ENCODE data around the gene ANKRD40.
"Not testable (repeated sequence)": the region's sequence is repeated elsewhere in the genome, so short reads cannot be mapped to it uniquely, and the experiment has no call there.

Gene ANKRD40

DNA sequence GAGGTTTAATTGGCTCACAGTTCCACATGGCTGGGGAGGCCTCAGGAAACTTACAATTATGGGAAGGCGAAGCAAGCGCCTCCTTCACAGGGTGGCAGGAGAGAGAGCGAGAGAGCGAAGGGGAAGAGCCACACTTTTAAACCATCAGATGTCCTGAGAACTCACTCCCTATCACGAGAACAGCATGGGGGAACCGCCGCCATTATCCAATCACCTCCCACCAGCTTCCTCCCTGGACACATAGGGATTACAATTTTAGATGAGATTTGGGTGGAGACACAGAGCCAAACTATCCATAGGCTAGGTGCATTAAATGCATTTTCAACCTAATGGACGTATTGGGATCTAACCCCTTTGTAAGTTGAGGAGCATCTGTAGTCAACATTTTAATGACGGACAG lies 4.9 kb upstream of the ANKRD40 start:
- no peak for DNase-seq (ENCODE audit: low read depth)

DNA sequence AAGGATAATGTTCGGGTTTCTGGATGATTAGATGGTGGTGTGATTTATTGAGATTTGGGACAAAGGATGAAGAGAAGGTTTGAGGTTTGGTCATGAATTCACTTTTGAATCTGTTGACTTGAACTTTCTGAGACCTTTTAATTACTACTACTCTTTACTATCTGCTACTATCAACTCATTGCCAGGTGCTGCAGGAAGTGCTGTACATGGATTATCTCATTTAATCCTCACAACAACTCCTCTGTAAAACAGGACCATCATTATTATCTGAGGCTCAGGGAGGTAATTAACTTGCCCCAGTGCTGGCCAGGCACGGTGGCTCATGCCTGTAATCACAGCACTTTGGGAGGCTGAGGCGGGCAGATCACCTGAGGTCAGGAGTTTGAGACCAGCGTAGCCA lies 2.9 kb upstream of the ANKRD40 start:
- no peak for DNase-seq (ENCODE audit: low read depth)

DNA sequence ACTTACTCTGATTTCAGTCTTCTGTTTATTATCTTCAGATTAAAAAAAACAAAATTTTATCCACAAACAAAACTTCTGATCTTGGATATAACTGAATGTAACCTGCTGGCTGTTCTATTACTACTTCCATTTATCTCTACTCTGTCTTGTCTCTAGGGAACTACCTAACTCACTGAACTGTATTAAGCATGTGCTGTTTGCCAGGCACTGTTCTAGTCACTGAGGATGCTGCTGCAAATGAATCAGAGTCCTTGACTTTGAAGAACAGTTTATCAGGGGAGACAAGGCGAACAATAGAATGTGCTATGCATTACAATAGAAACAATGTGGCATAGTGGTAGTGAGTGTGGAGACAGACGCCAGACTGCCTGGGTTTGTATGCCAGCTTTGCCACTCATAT lies 2.3 kb upstream of the ANKRD40 start:
- DNase-seq (ENCODE audit: low read depth): no peak

DNA sequence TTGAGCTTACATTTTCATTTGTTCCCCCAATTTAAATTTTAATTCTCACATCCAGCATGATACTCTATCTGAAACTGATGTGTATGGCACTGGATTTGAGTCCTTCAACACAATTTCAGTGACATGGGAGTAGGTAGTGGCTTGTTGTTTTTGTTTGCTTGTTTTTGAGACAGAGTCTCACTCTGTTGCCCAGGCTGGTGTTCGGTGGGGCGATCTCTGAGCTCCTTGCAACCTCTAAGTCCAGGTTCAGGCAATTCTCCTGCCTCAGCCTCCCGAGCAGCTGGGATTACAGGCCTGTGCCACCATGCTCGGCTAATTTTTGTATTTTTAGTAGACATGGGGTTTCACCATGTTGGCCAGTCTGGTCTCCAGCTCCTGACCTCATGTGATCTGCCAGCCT lies 1.3 kb upstream of the ANKRD40 start:
- DNase-seq (ENCODE audit: low read depth): not testable (repeated sequence)

DNA sequence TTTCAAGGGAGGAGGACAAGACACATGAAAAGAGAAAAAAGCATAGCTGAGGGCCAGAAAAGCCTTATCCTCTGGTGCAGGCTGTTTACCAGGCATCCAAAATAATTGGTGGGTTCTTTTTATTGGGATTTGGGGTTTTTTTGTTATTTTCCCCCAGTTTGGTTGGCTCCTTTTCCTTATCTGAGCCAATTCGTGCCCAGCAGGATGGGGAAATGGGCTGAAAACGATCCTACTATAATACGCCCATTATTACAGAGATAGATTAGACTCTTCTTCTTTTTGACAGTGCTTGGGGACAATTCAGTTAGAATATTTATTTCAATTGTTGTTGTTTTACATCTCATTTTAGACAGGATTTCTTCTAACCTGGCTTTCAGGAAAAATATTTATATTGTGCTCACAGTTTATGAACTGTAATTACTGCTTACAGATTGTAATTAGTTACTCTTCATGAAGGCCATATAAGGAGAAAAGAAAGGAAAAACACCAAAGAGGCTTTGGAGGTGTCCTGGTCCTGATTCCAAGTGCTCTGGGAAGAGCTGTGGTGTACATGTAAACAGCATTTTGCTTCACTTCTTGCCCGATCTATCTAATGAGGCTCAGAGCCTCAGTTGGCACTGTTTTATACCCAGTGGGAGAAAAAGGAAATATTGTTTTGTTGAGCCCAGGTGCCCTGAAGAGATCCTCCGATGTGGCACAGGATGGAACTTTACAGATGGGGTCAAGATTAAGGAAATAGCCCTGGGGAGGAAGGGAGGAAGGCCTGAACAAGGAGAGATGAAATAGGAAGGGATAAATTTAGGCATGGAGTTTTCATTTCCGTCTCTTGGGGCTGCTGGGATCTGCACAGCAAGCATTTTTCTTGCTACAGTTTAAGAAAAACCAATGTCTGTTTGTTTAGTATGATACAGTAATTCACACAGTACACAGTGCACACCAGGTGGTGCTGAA lies 611 bp upstream of the ANKRD40 start:
- DNase-seq (ENCODE audit: low read depth): no peak

DNA sequence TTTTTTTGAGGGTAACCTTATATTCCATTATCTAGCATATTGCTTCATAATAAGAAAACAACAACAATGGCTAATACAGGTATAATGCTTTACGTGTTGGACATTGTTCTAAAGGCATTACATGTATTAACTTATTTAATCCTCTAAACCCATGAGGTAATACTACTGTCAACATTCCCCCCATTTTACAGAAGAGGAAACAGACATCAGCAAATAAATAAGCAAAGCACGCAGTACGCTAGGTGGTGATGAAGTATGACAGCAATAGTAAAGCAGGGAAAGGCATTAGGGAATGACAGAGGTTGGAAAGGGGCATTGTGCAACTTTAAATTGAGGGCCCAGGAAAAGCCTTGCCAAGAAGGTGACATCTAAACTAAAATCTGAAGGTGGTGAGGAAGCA lies 4.6 kb downstream of the ANKRD40 start:
- DNase-seq (ENCODE audit: low read depth): no peak

DNA sequence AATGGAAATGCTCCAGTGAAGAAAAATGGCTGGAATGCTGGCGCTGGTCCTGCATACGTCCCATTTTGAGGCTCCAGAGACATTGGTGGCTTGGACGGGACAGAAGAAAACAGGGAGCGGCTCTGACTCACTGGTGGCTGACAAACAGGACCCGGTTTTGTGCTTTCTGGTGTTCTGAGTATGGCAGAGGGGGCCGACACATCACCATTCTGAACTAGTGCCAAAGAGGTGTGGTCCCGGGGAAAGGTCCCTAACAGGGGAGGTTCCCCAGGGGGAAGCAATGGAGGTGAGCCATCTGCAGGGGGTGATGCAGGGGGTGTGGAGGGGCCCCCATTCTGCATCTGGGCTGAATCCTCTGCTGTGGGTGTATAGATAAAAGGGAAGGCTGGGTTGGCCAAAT lies 8.3 kb downstream of the ANKRD40 start:
- no peak for DNase-seq (ENCODE audit: low read depth)

DNA sequence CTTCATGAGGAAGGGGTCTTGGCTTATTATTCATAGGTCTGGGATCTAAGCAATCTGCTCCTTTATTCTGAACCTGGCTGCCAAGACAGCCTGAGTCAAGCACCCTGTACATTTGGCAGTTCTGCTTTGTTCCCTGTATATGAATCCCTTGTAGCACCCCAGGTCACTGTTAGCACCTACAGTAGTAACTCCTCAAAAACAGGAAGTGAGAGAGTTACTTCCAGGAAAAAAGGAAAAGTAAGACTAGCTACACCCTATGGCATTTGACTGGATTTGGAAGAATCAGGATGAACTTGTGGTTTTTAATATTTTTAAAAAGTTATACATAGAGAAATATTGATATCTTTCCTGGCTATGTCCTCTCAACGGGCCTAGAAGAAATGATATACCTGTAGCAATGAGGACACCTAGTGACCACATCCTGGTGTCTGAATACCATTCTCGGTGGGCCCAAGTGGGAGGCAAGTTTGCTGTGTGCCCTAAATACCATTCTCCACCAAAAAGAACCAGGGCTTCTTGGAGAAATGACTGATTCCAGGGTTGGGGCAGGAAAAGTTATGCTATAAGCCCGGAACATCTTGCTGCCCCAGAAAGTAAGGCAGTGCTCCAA lies 9.9 kb downstream of the ANKRD40 start:
- DNase-seq (ENCODE audit: low read depth): no peak

DNA sequence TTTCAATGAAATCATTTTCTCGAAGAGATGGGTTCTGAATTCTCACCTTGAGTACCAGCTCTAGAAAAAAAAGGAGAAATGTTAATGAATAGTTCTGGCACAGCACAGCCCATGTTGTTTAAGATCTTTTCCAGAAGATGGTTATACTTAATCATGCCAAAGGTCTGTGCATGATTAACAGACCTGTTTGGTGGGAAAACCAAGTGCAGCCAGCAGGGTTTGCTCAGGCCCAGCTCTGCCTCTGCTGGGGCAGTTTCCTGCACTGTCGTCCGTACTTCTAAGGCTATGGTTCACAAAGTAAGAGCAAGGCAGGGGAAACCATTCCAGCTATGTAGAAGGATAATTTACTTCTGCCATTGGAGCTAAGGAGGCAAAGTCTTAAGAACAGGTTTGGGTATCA lies 10.7 kb downstream of the ANKRD40 start:
- DNase-seq (ENCODE audit: low read depth): no peak

DNA sequence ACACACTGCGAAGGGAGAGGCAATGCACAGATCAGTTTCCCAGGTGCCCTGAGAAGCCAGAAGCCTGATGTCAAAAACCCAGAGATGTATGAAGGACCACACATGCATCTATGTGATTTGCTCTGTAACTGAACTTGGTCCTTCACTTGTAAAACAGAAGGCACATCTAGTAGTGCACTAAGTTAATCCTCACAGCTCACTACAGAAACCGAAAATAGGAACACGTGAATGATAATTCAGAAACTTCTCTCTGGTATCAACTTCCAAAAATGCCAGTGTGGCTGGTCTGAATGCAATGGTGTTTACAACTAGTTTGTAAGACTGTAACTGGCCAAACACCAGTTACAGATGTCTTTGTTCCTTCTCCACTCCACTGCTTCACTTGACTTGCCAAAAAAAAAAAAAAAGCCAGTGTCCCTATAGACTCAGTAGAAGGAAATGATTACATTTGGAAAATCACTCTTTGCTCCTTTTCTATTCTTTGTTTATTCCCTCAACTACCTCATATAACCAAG lies 11.3 kb downstream of the ANKRD40 start:
- DNase-seq (ENCODE audit: low read depth): no peak

DNA sequence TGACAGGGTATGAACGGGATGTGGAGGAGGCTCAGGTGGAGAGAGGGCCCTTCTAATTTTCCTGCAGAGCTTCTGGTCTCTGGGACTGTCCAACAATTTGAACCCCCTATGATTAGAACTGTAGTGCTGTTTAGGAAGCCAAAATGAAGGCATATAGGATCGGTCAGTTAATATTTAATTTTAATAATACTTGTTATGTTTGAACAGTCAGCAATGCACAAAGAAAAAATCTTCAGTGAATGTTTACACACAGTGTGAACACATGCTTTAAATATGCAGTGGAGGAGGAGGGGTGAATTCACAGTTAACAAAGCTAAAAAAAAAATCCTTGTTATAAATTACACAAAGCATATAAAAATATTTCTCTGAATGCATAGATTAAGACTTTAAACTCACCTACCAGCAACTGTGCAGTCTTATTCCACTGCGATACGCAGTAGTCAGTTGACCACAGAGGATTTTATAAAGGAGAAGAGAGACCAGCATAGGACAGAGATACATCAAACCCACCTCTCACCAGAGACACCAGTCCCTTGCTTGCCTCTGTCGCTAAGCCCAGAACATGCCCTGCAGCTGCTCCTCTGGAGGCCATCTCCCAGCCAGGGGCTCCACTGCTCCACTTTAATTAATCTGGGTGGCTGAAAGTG lies 14.6 kb downstream of the ANKRD40 start:
- no peak for DNase-seq (ENCODE audit: low read depth)

DNA sequence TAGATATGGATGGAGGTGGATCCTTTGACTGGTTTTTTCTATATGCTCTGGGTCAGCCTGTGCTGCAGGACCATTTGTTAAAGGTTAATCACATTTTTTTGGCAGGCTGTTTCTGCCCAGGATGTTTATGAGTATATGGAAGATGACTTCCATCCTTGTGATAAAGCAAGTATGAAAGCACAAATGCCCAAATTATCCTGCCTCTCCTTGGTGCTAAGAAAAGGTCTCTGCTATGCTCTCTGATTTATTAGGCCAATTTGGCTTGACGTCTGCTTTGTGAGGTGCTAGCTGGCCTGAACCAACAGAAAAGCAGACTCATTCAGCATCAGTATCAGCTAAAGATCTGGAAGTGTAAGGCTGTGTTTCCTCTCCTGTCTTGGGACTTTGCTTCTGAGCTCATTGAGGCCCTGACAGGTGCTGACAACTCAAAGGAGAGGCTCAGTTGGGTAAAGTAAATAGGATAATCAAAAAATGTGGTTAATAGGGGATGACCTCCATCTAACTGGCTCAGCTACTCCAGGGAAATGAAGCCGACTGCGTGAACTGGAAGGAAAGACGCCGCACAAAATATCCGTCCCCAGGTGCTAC lies 15.2 kb downstream of the ANKRD40 start:
- DNase-seq (ENCODE audit: low read depth): no peak

DNA sequence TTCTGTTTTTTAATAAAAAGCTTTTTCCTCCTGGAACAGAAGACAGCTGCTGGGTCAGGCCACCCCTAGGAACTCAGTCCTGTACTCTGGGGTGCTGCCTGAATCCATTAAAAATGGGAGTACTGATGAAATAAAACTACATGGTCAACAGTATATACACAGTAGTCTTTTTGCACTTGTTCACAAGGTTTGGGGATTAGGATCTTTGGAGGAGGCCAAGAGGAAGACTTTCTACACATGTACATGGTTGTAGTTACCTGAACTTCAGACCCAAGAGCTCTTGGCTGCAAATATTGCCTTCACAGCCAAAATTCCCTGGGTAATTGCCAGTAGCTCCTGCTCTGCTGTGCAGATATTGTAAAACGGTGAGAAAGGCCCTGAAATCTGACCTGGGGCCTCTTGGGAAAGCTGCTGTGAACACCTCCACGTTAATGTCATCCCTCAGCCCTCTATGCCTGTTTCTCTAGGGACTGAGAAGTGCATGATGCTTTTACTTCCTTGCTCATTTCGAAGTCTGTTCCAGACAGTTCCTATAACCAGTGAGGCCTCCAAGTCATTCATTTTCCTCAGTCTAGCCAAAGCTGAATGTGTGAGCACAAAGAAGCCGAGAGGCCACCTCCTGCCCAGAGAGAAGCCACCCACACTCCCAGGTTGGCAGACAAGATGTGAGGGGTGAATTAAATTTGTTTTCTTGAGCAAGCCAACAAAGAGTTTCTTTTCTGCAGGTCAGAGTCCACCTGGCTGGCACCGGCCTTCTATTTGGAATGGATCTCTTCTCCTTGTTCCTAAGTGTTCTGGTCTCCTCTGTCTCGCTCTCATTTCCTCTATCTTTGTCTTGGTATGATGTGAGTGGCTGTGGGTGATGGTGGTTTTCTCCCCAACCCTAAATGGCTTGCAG lies 15.9 kb downstream of the ANKRD40 start:
- no peak for DNase-seq (ENCODE audit: low read depth)

DNA sequence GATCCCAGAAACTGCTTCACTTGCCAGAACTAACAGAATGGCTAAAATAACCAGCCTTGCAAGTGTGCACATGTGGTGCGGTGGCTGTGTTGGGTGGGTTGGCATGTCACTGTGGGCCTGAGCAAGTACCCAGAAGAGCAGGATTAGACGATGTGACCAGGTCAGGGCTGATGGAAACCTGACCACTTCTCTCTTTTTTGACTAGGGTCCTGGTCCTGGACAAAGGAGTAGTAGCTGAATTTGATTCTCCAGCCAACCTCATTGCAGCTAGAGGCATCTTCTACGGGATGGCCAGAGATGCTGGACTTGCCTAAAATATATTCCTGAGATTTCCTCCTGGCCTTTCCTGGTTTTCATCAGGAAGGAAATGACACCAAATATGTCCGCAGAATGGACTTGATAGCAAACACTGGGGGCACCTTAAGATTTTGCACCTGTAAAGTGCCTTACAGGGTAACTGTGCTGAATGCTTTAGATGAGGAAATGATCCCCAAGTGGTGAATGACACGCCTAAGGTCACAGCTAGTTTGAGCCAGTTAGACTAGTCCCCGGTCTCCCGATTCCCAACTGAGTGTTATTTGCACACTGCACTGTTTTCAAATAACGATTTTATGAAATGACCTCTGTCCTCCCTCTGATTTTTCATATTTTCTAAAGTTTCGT lies 16.7 kb downstream of the ANKRD40 start:
- DNase-seq (ENCODE audit: low read depth): no peak

DNA sequence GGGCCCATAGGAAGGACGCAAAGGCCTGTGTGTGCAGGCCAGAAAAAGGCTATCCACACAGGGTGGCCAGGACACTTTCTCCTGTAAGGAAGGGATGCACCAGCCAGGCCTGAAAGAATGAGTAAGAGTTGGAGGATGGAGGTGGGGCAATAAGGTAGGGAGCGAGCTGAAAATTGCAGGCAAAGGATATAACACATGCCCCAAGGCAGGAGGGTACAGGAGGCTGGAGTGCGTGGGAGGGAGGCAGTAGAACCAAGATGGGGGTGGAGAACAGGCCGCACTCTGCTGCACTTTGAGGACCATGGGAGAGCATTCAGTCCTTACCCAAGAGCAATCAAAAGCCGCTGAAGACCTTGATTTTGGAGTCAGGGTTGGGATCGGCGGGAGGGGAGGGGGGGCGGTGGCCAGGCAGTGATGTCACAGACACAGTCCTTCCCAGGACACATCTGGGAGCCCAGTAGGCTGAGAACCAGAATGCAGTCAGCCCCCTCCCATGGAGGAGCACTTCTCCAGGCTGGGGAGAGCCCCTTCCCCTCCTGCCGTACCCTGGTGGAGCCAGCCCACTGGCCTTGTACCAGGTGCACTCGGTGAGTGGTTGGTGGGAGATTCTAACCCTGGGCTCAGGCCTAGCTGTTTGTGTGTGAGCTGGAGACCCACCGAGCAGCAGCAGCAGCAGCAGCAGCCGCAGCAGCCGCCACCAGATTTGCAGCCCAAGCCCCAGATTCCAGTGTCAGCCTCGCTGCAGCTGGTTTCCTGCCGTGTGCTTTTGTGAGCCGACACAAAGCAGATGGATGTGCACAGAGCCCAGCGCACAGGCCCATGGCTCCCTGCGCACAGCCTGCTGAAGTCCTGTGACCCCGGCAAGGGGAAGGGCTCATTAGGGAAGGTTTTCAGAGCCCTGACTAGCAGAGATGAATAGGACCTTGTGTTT lies 17.5 kb downstream of the ANKRD40 start:
- DNase-seq (ENCODE audit: low read depth): no peak

DNA sequence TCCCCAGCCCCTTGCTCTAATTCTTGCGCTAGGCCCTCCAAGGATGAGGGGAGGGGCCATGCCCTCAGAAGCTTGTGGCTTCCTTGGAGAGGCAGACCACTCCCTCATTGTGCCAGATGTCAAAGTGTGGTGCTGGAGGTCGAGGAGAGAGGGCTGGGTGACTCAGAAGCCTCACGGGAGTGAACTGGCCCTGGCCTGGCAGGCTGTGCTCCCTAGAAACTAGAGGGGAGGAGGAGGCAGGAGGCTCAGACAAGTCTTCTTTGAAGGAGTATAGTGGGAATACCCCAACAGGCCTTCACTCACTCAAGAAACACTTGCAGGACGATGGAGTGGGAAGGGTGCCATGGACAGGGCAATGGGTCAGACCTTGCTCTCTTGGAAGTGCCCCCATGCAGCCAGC lies 18.5 kb downstream of the ANKRD40 start:
- DNase-seq (ENCODE audit: low read depth): no peak

DNA sequence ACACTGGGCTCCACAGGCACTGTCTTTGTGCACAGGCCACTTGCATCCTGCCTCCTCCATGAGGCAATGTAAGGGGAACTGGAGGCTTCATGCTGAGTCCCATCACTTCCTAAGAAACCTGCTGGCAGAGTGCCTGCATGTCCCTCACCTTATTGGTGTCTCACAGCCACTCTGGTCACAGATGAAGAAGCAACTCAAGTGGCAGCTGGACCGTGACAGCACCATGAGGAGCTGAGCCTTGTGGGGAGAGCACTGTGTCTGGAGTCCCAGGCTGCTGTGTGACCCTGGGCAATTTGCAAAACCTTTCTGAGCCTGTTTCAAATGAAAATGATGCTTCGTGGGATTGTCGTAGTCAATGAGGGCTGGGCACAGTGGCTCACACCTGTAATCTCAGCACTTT lies 19.5 kb downstream of the ANKRD40 start:
- DNase-seq (ENCODE audit: low read depth): no peak

DNA sequence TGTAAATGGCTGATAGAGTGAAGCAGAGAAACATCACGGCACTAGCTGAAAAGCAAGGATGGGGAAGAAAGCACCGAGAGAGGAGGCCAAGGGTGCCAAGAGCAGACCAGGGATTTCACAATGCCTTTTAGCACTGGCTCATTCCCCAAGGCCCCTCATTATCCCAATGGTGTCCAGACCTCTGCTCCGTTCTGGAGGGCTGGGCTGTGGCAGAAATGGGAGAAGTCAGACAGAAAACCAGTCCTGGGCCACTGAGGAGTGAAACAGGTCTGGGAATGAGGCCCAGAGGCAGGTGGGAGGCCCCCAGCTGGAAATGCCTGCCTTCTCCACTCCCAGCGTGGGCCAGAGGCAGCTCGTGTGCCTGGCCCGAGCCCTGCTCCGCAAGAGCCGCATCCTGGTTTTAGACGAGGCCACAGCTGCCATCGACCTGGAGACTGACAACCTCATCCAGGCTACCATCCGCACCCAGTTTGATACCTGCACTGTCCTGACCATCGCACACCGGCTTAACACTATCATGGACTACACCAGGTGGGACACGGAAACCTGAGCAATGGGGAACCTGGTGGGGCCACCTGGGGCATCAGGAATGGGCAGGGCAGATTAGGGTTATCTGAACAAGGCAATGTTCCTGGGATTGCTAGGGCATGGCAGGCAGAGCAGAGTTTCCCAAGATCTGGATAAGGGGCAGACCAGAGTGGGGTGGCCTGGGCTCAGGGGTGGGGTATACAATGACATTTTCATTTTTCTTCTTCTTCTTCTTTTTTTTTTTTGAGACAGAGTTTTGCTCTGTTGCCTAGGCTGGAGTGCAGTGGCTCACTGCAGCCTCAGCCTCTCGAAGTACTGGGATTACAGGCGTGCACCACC lies 20.3 kb downstream of the ANKRD40 start:
- no peak for DNase-seq (ENCODE audit: low read depth)
